Measurements from ENCODE around the gene SLC4A1.

Gene SLC4A1

DNA sequence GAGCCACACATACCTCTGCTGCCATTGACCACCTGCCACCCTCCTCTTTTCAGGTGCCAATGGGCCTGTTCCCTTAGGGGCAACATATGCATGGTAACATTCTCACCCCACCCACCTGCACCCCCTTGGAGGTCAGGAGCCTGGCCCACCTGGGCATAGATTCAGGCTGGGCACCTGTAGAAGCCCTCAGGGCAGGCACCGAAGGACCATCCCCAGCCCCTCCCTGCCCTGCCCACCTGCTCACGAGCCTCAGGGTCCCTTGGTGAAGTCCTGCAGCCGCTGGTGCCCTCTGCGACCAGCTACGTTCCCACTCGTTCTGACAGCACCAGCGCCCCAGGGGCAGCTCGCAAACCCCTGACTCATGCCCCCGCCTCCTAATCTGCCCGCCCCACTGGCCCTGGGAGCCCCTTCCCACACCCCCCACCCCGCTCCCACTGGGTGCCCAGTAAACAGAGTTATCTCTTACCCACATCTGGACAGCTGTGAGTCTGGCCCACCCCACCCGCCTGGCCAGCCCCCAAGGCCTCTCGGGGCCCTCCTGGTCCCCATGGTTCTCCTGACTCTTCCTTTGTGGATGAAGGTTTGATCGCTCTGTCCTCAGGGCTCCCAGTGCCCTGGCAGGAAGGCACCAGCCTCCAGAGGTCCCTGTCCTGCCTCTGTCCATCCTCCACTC is at the start of gene SLC4A1:
Gene SLC4A1, minus strand, starts transcription at position 318 of the 673 bp plus-strand sequence. CDS start 5,269 bp downstream, outside the sequence.
- DNase-seq = no peak

DNA sequence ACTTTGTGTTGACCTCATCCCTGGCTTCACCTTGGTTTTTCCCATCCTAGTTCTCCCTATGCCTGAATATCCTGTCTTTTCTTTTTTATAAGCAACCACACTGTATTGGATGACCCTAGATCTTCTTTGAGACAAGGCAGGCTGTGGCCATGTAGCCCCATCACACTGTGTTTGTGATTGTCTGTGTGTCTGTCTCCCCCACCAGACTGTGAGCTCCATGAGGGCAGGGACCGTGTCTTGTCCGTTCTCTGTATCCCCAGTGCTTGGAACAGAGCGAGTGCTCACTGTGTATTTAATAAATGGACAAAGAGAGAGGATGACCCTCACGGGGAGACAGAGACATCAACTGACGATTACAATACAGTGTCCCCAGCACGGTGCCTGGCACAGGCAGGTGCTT is 49.6 kb upstream of the SLC4A1 start:
- no peak for DNase-seq

DNA sequence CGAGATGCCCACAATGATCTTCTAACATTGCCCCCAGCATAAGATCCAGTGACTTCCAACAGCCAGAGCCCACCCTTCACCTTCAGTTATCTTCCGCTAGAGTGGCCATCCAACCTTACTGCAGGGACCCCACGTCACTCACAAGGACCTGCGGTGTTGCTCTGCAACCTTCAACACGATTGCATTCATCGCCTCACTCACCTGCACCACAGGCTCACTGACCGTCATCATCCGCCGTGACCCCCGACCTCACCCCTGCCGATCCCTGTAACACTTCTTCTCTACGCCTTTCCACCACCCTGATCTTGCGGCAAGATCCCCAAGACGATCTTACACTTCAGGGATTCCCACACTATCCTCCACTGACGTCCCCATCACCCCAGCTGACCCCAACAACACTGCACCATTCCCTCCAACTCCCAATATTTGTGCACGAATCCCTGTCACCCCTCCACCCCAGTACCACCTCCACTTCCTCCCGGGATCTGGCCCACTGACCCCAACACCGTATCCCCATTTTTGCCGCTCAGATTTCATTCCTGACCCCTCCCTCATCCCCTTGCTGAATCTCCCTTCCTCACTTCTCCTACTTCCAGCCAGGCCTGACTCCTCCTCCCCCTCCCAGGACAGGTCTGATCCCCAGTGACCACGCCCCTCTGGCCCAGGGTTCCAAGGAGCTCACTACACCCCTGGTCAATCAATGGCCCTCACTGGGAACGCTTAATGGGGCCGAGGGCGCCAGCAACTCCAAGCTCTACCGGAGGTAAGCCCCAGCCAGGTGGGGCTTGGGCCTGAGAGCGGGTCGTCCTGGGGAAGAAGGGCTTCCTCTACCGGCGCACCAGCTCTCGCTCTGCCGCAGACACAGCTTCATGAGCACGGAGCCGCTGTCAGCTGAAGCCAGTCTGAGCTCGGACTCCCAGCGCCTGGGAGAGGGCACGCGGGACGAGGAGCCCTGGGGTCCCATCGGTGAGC is 48.1 kb upstream of the SLC4A1 start:
- DNase-seq = no peak

DNA sequence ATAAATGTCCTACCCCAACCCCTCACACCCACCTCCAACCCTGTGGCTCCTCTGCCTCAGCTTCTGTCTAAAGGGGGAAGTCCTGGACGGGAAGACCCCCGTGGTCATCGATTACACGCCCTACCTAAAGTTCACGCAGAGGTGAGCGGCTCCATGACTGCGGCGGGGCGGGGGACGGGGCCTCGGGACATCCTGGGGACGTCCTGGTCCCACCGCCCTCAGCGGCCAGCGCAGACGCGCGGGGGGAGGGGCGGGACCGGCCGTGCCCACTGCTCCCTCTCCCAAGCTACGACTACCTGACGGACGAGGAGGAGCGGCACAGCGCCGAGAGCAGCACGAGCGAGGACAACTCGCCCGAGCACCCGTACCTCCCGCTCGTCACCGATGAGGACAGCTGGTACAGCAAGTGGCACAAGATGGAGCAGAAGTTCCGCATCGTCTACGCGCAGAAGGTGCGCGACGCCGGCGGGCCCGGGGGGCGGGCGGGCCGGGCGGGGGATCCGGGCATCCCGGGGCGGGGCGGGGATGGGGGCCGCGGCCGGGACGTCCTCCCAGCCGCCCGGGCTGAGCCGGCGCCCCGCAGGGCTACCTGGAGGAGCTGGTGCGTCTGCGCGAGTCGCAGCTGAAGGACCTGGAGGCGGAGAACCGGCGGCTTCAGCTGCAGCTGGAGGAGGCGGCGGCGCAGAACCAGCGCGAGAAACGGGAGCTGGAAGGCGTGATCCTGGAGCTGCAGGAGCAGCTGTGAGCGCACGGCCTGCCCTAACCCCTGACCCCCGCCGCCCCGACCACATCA is 47.1 kb upstream of the SLC4A1 start:
- peak; percentile 16 for DNase-seq

DNA sequence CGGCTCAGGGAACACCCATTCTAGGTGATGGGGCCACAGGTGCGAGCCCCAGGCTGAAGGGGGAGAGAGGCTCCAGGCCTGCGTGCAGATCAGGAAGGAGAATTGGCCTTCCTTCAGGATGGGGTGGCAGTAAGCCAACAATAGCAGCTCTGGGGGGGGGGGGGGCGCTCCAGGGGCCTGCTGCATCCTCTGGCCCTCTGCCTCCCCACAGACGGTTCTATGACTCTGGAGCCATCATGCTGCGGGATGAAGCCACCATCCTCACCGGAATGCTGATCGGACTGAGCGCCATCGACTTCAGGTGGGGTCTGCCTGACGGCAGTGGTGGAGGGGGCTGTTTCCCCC is 46.6 kb upstream of the SLC4A1 start:
- no peak for DNase-seq

DNA sequence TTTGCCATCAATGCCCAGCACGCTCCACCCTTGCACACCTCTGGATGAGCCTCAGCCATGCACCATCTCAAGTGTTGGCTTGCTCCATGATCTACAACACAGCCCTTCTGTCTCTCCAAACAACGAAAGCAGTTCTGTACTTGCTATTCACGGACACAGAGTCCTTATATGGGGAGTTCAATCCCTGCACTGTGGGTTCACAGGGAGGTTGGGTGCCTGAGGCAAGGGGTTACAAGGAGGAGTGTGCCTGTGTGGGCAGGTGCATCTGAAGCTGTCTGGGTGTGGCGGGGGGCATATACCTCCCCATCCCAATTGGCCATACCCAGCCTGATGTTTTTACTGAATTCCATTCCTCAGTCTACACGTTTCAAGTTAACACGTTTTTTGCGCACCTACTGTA is 46.1 kb upstream of the SLC4A1 start:
- DNase-seq = no peak

DNA sequence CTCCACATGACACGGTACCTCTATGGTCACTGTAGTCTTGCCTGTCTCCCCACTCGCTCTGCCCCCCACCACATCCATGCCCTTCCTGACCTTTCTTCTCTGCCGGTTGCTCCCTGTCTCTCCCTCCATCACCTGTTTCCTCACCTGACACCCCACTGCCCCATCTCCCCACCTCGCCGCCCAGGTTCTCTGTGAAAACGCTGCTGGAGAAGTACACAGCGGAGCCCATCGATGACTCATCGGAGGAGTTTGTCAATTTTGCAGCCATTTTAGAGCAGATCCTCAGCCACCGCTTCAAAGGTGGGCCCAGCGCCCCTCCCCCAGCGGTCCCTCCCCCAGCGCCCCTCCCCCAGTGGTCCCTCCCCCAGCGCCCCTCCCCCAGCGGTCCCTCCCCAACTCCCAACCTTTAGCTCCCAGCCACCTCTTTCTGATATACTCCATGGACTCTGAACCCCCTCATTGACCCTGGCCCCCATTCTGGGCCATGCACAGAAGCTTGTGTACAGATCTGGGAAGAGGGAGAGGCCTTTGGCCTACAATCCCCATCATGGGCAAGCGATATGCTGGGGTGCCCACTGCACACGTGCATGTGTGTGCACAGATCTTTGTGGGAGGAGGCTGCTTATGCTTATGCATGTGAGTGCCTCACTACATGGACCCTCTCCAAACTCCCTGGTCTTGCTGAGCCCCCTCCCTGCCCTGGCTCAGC is 44.6 kb upstream of the SLC4A1 start:
- no peak for DNase-seq

DNA sequence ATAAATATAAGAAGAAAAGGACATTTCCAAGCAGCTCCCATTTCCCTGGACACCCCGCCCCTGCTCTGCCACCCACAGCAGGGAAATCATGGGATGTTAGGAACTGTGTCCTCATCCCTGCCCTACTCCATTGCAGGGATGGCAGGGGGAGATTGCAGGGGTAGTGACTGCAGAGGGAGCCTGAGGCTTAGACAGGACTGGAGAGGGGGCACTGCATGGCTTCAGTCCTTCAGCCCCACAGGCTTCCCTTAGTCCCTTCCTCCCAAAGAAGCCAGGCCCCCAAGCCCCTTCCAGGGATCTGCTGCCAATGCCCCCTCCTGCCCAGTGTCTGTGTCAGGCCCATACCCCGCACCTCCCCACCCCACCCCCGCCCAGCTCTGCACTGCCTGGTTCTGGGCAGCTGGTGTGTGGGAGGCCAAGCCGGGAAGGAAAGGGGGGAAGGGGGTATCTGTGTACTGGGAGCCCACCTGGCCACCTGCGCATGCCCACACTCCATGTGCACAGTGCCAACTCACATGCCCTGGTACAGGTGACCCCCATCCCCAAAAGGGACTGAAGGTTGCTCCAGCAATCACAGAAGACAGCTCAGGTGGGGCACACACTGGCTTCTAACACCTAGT is 43.7 kb upstream of the SLC4A1 start:
- DNase-seq = no peak

DNA sequence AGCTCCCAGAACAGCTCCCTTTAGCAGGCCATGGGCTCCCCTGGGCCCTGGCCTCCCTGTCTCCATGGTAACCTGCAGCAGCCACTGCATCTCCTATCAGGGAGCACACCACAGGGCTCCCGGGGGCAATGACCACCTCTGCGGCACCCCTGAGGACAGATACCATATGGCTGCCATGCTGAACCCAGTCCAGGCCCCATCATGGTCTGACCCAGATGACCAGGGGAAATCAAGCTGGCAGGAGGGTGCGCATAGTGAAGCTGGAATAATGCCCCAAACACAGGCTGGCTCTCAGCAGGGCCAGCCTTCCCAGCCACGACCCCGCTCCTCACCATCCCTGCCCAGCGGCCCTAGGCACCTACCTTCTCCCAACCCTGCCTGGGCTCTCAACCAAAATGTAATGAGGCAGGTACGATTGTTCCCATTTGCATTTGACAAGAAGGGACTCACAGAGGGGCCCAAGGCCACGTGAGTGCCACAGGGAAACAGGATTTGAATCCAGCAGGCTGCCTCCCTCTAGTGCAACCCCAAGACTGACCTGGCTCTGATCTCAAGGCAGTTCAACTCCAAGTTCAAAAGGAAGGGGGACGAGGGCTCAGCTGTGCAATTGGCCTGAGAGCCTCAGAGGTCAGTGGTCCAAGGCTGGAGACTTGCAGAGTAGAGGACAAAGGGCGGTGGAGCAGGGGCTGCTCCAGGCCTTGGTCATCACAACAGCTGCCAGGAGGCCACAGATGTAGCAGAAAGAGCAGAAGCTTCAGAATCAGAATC is 42.9 kb upstream of the SLC4A1 start:
- DNase-seq = no peak

DNA sequence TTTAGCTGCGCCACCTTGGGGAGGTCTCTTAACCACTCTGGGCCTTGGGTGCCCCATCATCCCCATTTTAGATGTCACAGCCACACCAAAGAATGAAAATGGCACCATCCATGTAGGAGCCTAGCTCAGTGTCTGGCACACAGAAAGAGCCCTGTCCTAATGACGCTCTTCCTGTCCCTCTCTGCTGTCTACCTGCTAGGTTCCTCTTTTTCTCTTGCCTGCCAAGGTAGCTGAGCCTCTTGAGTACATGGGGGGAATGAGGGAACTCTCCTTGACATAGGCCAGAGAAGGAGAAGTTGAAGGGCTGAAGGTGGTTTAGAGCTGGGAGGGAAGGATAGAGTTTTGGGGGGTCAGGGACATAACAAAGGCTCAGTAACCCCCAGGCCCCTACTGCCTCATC is 42.3 kb upstream of the SLC4A1 start:
- DNase-seq = no peak

DNA sequence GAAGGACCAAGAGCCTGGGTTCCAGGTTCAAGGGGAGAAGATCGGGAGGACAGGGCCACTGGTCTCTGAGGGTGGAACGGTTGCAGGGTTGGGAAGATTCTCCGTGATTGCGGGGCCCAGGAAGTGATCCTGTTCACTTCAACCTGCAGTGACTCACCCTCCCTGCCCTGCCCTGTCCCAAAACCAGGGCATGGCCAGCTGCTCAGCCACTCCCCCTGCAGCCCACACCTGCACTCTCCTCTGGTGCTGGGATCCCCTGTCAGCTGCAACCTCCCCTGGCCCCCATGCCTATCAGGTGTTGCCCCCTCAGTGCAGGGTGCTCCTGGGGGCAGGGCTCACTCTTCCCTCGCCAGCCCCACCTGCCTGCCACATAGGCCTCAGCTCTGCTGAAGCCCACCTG is 41.5 kb upstream of the SLC4A1 start:
- DNase-seq = no peak

DNA sequence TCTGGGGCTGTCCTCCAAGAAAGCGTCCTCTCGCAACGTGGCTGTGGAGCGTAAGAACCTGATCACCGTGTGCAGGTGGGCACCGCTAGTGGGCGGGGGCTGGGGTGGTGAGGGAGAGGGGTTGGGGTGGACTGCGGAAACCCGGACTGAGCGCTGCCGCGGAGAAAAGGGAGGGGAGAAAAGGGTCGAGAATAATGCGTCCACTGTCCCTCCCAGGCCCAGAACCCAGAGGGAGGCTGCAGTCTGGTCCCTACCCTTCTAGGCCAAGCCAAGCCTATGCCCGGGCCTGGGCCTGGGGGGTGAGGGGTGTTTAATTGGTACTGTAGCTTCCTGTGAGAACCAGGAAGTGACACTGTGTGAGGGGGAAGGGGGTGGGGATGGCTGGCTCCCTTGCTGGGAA is 40.9 kb upstream of the SLC4A1 start:
- no peak for DNase-seq

DNA sequence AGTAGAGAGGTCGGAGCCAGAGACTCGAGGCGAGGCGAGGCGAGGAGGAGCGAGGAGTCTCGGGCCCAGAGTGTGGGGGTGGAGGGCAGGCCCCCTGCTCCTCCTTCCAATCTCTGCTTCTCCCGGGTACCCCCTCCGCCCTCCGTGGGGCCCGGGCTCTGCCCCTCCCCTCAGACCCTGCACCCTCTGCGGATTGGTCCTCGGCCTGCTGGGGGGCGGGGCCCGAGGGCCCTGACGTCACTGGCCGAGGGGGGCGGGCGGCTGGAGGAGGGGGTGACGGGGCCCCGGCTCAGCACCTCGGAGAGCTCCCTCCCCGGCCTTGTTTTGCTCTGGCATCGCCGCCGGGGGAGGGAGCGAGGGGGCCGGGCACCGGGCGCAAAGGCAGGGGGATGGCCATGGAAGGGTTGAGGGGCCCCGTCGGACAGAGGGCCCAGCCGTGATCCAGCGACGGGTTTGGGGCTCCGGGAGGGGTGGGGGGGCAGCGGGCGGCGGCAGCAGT is 40.4 kb upstream of the SLC4A1 start, which contains the start of gene RUNDC3A:
Gene RUNDC3A, plus strand, starts transcription at position 282 of the 499 bp plus-strand sequence. CDS start 232 bp downstream, outside the sequence.
- peak; percentile 79 for DNase-seq

DNA sequence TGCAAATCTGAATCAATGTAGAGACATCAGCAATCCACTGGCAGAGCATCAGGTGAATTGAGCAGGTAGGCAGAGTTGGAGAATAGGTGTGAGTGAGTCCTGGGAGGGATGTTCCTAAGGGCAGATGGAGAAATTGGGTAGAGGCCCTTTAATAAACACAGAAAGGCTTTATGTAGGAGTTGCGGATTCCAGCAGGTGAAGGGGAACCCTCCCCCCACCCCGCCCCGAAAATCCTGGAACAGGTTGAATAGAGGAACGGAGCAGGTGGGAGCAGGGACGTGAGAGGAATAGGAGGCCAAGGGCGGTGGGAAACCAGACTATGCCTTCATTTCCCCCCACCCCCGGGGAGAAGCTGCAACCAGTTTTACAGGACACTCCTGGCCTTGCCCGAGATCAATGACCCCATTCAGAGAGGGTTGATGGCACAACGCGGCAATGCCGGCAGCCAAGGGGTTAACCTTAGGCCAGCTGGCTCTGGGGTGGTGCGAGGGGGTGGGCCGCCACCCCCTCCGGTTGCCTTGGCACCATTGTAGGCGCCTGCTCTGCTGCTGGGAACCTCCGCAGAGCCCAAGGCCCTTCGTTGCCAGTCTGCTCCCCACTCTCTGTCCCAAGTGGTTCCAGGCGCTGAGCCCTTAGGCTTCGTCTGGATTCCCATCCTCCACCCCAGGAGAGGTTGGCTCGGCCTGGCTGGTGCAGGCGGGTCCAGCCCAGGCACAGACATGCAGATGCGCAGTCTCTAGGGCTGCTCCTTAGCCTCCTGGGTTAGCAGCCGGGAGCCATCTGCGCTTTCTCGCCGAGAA is 39.7 kb upstream of the SLC4A1 start:
- no peak for DNase-seq

DNA sequence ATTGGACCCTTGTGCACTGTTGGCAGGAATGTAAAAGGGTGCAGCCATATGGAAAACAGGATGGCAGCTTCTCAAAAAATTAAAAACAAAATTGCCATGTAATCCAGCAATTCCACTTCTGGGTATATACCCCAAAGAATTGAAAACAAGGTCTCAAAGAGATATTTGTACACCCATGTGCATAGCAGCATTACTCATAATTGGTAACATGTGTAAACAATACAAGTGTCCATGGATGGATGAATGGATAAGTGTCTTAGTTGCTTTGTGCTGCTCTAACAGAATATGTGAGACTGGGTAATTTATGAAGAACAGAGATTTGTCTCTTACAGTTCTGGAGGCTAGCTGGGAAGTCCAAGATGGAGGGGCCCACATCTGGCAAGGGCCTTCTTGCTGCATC is 36.7 kb upstream of the SLC4A1 start:
- DNase-seq = no peak

DNA sequence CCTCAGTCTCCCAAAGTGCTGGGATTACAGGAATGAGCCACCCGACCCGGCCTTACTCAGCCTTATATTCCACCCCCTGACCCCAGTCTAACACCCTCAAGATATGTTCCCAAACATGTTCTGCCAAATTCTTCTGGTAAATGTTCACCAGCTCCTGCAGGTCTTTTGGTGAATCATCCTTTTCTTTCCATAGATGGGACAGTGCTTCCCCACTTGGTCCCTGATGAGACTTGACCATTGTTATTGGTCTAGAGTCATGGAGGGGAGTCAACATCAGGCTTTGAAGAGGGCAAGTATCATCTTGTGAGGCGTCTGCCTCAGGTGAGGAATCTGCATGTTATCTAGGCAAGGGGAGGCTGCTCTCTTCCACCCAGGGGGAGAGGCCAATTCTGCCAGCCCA is 30.0 kb upstream of the SLC4A1 start:
- DNase-seq = no peak

DNA sequence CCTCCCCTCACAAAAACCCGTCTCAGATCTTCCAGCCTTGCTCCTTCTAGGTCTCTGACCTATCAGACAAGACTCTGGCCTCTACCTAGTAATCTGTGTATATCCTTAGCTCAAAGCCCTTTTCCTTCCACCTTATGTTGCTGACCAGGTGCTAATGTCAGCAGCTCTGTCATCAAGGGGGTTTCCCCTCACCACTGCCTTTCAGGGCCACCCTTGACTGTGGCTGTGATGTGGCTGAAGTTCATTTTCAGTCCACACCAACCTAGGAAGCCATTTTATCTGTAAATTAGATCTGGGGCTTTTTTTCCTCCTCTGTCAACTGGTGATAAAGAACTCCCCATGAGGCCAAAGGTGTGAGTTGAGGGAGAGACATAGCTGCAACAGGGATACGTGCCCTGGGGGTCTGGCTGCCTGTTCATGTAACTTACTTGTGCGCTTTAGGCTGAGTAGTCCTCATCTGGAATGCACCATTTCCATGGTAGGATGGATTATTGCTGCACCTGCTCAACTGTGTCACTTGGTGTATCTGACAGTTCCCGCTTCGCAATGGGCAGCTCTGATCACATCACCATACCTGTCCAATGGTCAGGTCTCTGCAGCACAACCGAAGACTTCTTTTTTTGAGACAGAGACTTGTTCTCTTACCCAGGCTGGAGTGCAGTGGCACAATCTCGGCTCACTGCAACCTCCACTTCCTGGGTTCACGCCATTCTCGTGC is 25.7 kb upstream of the SLC4A1 start:
- DNase-seq = no peak

DNA sequence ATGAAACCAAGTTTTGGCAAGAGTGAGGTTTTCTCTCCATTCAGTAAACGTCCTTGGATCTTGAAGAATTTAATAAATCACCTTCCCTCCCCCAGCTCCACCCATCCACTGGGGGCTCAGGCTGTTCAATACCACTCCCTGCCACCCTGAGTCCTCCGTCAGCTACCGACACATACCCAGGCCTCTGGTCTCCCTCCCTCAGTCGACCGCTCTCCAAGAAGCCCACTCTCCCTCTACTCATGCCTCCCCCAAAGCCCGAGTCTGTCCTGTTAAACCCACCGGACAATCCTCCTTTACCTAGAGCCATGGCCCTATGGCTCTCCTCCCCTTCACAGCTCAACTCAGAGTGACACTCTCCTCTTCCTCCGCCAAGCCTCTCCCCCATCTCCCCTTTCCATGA is 19.7 kb upstream of the SLC4A1 start:
- no peak for DNase-seq

DNA sequence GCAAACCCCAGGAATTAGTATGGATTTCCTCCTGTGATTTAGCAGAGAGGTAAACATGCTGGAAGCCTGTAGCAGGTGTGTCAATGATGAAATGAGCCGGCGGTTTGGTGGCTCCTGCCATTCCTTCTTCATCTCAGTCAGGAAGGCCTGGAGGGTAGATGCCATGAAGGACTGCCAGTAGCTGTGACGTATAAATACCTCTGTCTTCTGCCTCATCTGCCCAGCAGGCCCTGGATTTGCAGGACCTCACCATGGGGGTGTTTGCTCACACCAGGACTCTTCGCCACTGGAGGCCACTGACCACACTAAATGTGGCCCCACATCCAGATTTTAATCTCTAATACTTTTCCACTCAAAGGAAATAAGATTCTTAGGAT is 16.1 kb upstream of the SLC4A1 start:
- DNase-seq = no peak
